ENCODE measurements around the gene SLIT3.

DNA sequence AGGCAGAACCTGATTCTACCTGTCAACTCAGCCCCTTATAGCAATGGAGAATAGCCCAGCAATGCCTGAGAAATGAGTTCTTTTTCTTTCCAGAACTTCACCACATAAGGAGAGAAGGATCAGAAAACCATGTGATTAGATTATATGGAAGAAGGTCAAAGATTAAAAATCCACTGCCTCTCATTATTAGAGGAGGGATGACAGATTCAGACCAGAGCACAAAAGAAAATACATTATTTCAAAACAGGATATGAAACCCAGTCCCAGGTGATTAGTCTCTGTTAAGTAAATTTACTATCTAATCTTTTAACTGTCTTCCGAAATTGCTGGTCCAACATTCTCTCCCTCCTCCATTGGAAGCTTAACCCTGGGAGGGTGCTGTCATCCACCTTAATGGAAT, 322.4 kb downstream of the SLIT3 start:
- TF ChIP-seq CTCF (IDR thresholded peaks at IDR 0.05 in 4 of 5, conservative IDR thresholded peaks at IDR 0.05 in 1 of 5) (no peak), POLR2A (IDR thresholded peaks at IDR 0.05) (no peak)

Data from gastrocnemius medialis (tissue), 4 donors.